HEK293 (cell line): ENCODE measurements around the gene OR9A2.

Source experiments
- CTCF ChIA-PET: fragments of 350-600 bp; formaldehyde crosslinking; extraction: SDS; loops from one replicate; lab custom pipeline; 2021; ENCODE audit warnings: antibody characterized with exemption; lab: Yijun Ruan, JAX
- POLR2A ChIA-PET: fragments of 300-600 bp; formaldehyde crosslinking; extraction: SDS; loops from one replicate; lab custom pipeline; 2020; ENCODE audit warnings: antibody characterized with exemption, inconsistent platforms; lab: Yijun Ruan, JAX
- H3K27ac ChIP-seq: fragments of 200-500 bp; sonication (Bioruptor generic); 2 replicates; pipeline ENCODE4 v1.5.1; 2014; ENCODE audit warnings: low read depth, low read length, control low read depth, inconsistent platforms; ENCODE audit errors: extremely low read depth
- H3K36me3 ChIP-seq, 2 experiments: fragments of 200-500 bp in 1 of 2; sonication (Bioruptor generic) in 1 of 2; 1 replicate in 1 of 2; 2 replicates in 1 of 2; pipeline ENCODE4 v1.5.1; 2014 to 2017; ENCODE audit warnings: inconsistent platforms in 2 of 2, low read length in 2 of 2; ENCODE audit not compliant: control insufficient read depth in 2 of 2, insufficient read depth in 1 of 2
- H3K4me1 ChIP-seq: fragments of 200-500 bp; sonication (Bioruptor generic); 2 replicates; pipeline ENCODE4 v1.5.1; 2014; ENCODE audit warnings: mild to moderate bottlenecking, low read length, inconsistent platforms; ENCODE audit not compliant: control insufficient read depth, insufficient read depth
- H3K4me3 ChIP-seq: 2 replicates; pipeline ENCODE4 v1.5.1; 2011; ENCODE audit warnings: low read depth, mild to moderate bottlenecking, control low read depth, low read length, moderate library complexity
- H3K9me3 ChIP-seq: fragments of 200-500 bp; sonication (Bioruptor generic); 2 replicates; pipeline ENCODE4 v1.5.1; 2014; ENCODE audit warnings: low read depth, low read length, inconsistent platforms; ENCODE audit not compliant: control insufficient read depth, insufficient read depth
- GLI4 ChIP-seq: fragments of 450-650 bp; formaldehyde crosslinking; IDR thresholded peaks from 2 replicates; pipeline ENCODE4 v1.5.1; 2016; ENCODE audit warnings: missing biosample characterization, missing genetic modification characterization
- PRDM10 ChIP-seq: fragments of 450-650 bp; formaldehyde crosslinking; IDR thresholded peaks from 2 replicates; pipeline ENCODE4 v1.5.1; 2016; ENCODE audit warnings: missing biosample characterization, missing genetic modification characterization
- RBAK ChIP-seq: fragments of 450-650 bp; formaldehyde crosslinking; IDR thresholded peaks from 2 replicates; pipeline ENCODE4 v1.5.1; 2016; ENCODE audit warnings: missing biosample characterization, missing genetic modification characterization
- SETDB1 ChIP-seq: IDR thresholded peaks from one replicate; pipeline ENCODE4 v1.6.1; 2017; ENCODE audit warnings: mild to moderate bottlenecking, low read length, moderate library complexity, mixed read lengths; ENCODE audit not compliant: insufficient read length
- ZBTB20 ChIP-seq: fragments of 450-650 bp; formaldehyde crosslinking; IDR thresholded peaks from 2 replicates; pipeline ENCODE4 v1.5.1; 2016; ENCODE audit warnings: missing biosample characterization, missing genetic modification characterization
- ZBTB44 ChIP-seq: fragments of 450-650 bp; IDR thresholded peaks from 2 replicates; pipeline ENCODE4 v1.5.1; 2018; ENCODE audit warnings: missing biosample characterization, mild to moderate bottlenecking, missing genetic modification characterization
- ZFP3 ChIP-seq: fragments of 450-650 bp; formaldehyde crosslinking; IDR thresholded peaks from 2 replicates; pipeline ENCODE4 v1.5.1; 2016; ENCODE audit warnings: low read depth, missing biosample characterization, missing genetic modification characterization
- ZFP41 ChIP-seq: fragments of 450-650 bp; formaldehyde crosslinking; IDR thresholded peaks from 2 replicates; pipeline ENCODE4 v1.5.1; 2016; ENCODE audit warnings: missing biosample characterization, missing genetic modification characterization, borderline replicate concordance
- ZNF114 ChIP-seq: fragments of 450-650 bp; formaldehyde crosslinking; IDR thresholded peaks from 2 replicates; pipeline ENCODE4 v1.5.0; 2017; ENCODE audit warnings: missing biosample characterization, missing genetic modification characterization
- ZNF140 ChIP-seq: fragments of 450-650 bp; formaldehyde crosslinking; IDR thresholded peaks from 2 replicates; pipeline ENCODE4 v1.5.1; 2016; ENCODE audit warnings: missing biosample characterization, missing genetic modification characterization
- ZNF174 ChIP-seq: fragments of 450-650 bp; formaldehyde crosslinking; IDR thresholded peaks from 2 replicates; pipeline ENCODE4 v1.5.0; 2017; ENCODE audit warnings: missing biosample characterization, mild to moderate bottlenecking, missing genetic modification characterization
- ZNF184 ChIP-seq: fragments of 450-650 bp; IDR thresholded peaks from 2 replicates; pipeline ENCODE4 v1.5.1; 2018; ENCODE audit warnings: missing biosample characterization, mild to moderate bottlenecking, missing genetic modification characterization
- ZNF311 ChIP-seq: fragments of 450-650 bp; formaldehyde crosslinking; IDR thresholded peaks from 2 replicates; pipeline ENCODE4 v1.5.1; 2017; ENCODE audit warnings: missing biosample characterization, missing genetic modification characterization, borderline replicate concordance
- ZNF391 ChIP-seq: fragments of 450-650 bp; formaldehyde crosslinking; IDR thresholded peaks from 2 replicates; pipeline ENCODE4 v1.5.1; 2016; ENCODE audit warnings: low read depth, missing biosample characterization, missing genetic modification characterization, borderline replicate concordance
- ZNF404 ChIP-seq: fragments of 450-650 bp; formaldehyde crosslinking; IDR thresholded peaks from 2 replicates; pipeline ENCODE4 v1.5.1; 2017; ENCODE audit warnings: missing biosample characterization, missing genetic modification characterization
- ZNF416 ChIP-seq: fragments of 450-650 bp; formaldehyde crosslinking; IDR thresholded peaks from 2 replicates; pipeline ENCODE4 v1.5.1; 2016; ENCODE audit warnings: missing biosample characterization, missing genetic modification characterization
- ZNF501 ChIP-seq: fragments of 450-650 bp; formaldehyde crosslinking; IDR thresholded peaks from 2 replicates; pipeline ENCODE4 v1.5.1; 2016; ENCODE audit warnings: missing biosample characterization, missing genetic modification characterization
- ZNF521 ChIP-seq: fragments of 450-650 bp; formaldehyde crosslinking; IDR thresholded peaks from 2 replicates; pipeline ENCODE4 v1.5.1; 2017; ENCODE audit warnings: missing biosample characterization, mild to moderate bottlenecking, missing genetic modification characterization
- ZNF544 ChIP-seq: fragments of 450-650 bp; formaldehyde crosslinking; IDR thresholded peaks from 2 replicates; pipeline ENCODE4 v1.5.0; 2017; ENCODE audit warnings: missing biosample characterization, missing genetic modification characterization
- ZNF585B ChIP-seq: fragments of 450-650 bp; formaldehyde crosslinking; IDR thresholded peaks from 2 replicates; pipeline ENCODE4 v1.5.1; 2016; ENCODE audit warnings: missing biosample characterization, missing genetic modification characterization
- ZNF645 ChIP-seq: fragments of 450-650 bp; formaldehyde crosslinking; IDR thresholded peaks from 2 replicates; pipeline ENCODE4; 2016; ENCODE audit warnings: missing biosample characterization, missing genetic modification characterization
- ZNF677 ChIP-seq: fragments of 450-650 bp; IDR thresholded peaks from 2 replicates; pipeline ENCODE4 v1.5.0; 2018; ENCODE audit warnings: missing biosample characterization, mild to moderate bottlenecking, missing genetic modification characterization, moderate library complexity
- TF ChIP-seq, protein P1 (sequence below): sonication (generic); formaldehyde crosslinking; IDR thresholded peaks from 2 replicates; pipeline ENCODE4 v1.8.1; 2022; ENCODE audit warnings: mild to moderate bottlenecking, moderate library complexity, missing genetic modification reagents
- TF ChIP-seq, protein P2 (sequence below): fragments of 450-650 bp; formaldehyde crosslinking; IDR thresholded peaks from 2 replicates; pipeline ENCODE4 v1.5.1; 2016; ENCODE audit warnings: missing biosample characterization, missing genetic modification characterization

Gene OR9A2

DNA sequence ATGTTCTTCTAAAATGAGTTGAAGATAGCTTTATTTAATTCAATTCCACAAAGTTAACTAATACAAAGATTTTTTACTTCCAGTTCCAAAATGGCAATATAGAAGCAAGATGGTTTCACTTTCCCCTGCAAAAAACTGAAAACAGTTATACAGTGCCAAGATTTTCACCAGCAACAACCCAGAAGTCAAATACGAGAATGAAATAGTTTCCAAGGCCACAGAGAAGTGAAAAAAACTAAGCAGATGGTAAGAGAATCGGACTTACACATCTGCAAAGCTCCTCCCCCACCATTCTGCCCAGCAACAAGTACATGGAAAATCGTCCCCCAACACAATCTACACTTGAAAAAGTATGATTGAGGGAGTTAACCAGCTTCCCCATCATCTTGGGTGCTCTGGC lies 34.5 kb downstream of the OR9A2 start (continued):
- TF ChIP-seq ZNF391: no peak
- no peak for TF ChIP-seq ZNF544 (tag by site-specific recombination)
- no peak for TF ChIP-seq ZNF677 (tag by site-specific recombination)
- TF ChIP-seq ZNF311 (tag by site-specific recombination): no peak

DNA sequence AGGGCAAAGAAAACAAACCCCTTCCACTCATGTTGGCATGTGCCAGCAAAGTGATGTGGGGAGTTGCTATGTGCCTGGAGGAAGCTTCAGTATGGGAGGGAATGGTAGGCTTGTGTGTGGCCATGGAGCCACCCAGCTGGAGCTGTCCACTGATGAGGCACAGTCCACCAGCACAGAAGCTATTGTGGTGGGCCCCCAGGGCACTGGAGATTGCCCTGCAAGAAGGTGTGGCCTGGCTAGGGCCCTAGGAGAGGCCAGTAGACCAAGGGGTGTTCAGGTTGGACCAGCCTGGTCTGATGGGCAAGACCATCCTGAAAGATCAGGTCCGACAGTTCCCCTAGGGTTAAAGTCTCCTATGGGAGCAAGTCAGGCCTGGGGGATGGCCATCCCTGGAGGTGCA lies 42.6 kb downstream of the OR9A2 start:
- Histone ChIP-seq H3K27ac (no peak overlapping the region), H3K4me1 (no peaks in the 10 kb centered on the region), H3K4me3 (no peak overlapping the region), H3K9me3 (no peaks in the 10 kb centered on the region), H3K36me3 (no peaks in the 10 kb centered on the region)
- TF ChIP-seq RBAK (tag by site-specific recombination) (no peak), ZNF501 (tag by site-specific recombination) (no peak), ZFP3 (no peak), ZNF174 (tag by site-specific recombination) (no peak), ZNF645 (tag by site-specific recombination) (no peak), ZBTB20 (tag by site-specific recombination) (no peak), GLI4 (tag by site-specific recombination) (no peak), ZNF184 (tag by site-specific recombination) (no peak), PRDM10 (no peak)
- TF ChIP-seq, protein P1, sequence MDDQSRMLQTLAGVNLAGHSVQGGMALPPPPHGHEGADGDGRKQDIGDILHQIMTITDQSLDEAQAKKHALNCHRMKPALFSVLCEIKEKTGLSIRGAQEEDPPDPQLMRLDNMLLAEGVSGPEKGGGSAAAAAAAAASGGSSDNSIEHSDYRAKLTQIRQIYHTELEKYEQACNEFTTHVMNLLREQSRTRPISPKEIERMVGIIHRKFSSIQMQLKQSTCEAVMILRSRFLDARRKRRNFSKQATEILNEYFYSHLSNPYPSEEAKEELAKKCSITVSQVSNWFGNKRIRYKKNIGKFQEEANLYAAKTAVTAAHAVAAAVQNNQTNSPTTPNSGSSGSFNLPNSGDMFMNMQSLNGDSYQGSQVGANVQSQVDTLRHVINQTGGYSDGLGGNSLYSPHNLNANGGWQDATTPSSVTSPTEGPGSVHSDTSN (CRISPR knock-in tag): no peak
- ChIA-PET POLR2A (no interaction called here), CTCF (no interaction called here)

DNA sequence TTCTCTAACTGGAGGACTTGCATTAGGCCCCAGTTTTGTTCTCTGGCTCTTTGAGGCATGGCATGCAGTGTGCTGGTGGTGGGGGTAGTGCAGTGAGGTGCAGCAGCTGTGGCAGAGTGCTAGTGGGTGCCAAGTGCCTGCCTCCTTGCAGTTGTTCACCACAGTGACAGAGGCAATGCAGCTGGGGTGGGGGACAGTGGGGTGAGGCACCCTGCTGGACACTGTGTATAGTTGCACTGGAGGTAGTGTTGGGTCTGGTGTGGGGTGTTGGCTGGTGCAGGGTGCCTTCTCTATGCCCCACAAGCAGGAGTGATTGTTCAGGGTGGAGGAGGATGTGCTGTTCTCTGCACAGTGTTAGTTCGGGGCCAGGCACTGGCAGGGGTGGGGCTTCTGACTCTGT lies 43.1 kb downstream of the OR9A2 start:
- ChIA-PET CTCF (interaction anchor here (2.4 kb wide), 1 partner anchor 231 kb away, joined by 8 read pairs; no protein-coding TSS in a partner anchor), POLR2A (no interaction called here)
- H3K4me3 ChIP-seq: no peak overlapping the region
- H3K4me1 ChIP-seq: no peaks in the 10 kb centered on the region
- H3K9me3 ChIP-seq: no peaks in the 10 kb centered on the region
- TF ChIP-seq ZNF521 (no peak), ZNF404 (no peak), ZNF585B (tag by site-specific recombination) (no peak), ZFP41 (tag by site-specific recombination) (no peak), ZBTB44 (tag by site-specific recombination) (no peak), ZNF114 (tag by site-specific recombination) (no peak), SETDB1 (no peak), ZNF416 (no peak), ZNF140 (tag by site-specific recombination) (no peak)
- TF ChIP-seq, protein P2, sequence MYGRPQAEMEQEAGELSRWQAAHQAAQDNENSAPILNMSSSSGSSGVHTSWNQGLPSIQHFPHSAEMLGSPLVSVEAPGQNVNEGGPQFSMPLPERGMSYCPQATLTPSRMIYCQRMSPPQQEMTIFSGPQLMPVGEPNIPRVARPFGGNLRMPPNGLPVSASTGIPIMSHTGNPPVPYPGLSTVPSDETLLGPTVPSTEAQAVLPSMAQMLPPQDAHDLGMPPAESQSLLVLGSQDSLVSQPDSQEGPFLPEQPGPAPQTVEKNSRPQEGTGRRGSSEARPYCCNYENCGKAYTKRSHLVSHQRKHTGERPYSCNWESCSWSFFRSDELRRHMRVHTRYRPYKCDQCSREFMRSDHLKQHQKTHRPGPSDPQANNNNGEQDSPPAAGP (tag by site-specific recombination): no peak
- no peak overlapping the region for H3K27ac ChIP-seq
- no peaks in the 10 kb centered on the region for H3K36me3 ChIP-seq
